Measurements from ENCODE around the gene SLC25A21. TPM values are rescaled to one million over a fixed set of nuclear protein-coding genes. Genes with fewer than 3 reads are reported as not detected.

Gene SLC25A21
- polyA plus RNA-seq, 2 of the 4 experiments (the other 2 are of a cell fraction): 0.68 to 1.4 TPM

DNA sequence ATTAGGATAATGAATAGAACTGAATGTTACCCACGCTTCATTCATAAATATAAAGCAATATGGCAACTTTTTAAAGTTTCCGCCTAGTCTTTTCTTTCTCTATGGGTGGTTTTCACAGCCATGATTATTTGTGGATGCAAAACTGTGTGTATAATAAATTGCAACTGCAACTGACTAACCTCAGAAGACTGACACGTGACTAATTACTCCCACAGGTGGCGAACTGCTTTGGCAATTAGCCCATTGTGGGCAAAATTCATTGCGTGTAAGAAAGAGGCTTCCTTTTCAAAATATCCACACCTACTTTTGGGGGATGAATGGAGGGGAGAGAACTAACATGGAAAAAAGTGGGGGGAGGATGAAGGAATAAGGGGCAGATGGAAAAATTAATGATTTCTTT is 79.0 kb downstream of the SLC25A21 start:
- FAIRE-seq (no peak), ATAC-seq (no peak), DNase-seq (ENCODE audit: low read depth in 1 of 2, low spot score in 1 of 2) (no peak)
- H3K9me3 ChIP-seq: no peaks in the 10 kb centered on the region
- CTCF ChIA-PET: interaction anchor here (1.8 kb wide), 1 partner anchor 25 kb away, joined by 4 read pairs; no protein-coding TSS in a partner anchor
- H3K4me3 ChIP-seq: no peak overlapping the region
- POLR2A ChIA-PET: no interaction called here
- TF ChIP-seq KDM5A (IDR thresholded peaks at IDR 0.05) (no peak), FOXS1 (CRISPR knock-in tag; IDR thresholded peaks at IDR 0.05) (no peak), SREBF2 (IDR thresholded peaks at IDR 0.05) (no peak), CTCF (IDR thresholded peaks at IDR 0.05) (no peak), EP300 (IDR thresholded peaks at IDR 0.05) (no peak), NPAS2 (CRISPR knock-in tag; IDR thresholded peaks at IDR 0.05; ENCODE audit: borderline replicate concordance) (no peak), HOXB5 (CRISPR knock-in tag; IDR thresholded peaks at IDR 0.05) (no peak), CEBPB (IDR thresholded peaks at IDR 0.05) (no peak), MAZ (IDR thresholded peaks at IDR 0.05; ENCODE audit: borderline replicate concordance, low read depth, low read length) (no peak), RCOR1 (IDR thresholded peaks at IDR 0.05; ENCODE audit: low read depth, low read length) (no peak), SMC3 (IDR thresholded peaks at IDR 0.05) (no peak), MAFK (IDR thresholded peaks at IDR 0.05; ENCODE audit: partially characterized antibody) (no peak), NFE2L2 (conservative IDR thresholded peaks at IDR 0.05; ENCODE audit: low read length) (no peak)
- TF ChIP-seq, protein P1, sequence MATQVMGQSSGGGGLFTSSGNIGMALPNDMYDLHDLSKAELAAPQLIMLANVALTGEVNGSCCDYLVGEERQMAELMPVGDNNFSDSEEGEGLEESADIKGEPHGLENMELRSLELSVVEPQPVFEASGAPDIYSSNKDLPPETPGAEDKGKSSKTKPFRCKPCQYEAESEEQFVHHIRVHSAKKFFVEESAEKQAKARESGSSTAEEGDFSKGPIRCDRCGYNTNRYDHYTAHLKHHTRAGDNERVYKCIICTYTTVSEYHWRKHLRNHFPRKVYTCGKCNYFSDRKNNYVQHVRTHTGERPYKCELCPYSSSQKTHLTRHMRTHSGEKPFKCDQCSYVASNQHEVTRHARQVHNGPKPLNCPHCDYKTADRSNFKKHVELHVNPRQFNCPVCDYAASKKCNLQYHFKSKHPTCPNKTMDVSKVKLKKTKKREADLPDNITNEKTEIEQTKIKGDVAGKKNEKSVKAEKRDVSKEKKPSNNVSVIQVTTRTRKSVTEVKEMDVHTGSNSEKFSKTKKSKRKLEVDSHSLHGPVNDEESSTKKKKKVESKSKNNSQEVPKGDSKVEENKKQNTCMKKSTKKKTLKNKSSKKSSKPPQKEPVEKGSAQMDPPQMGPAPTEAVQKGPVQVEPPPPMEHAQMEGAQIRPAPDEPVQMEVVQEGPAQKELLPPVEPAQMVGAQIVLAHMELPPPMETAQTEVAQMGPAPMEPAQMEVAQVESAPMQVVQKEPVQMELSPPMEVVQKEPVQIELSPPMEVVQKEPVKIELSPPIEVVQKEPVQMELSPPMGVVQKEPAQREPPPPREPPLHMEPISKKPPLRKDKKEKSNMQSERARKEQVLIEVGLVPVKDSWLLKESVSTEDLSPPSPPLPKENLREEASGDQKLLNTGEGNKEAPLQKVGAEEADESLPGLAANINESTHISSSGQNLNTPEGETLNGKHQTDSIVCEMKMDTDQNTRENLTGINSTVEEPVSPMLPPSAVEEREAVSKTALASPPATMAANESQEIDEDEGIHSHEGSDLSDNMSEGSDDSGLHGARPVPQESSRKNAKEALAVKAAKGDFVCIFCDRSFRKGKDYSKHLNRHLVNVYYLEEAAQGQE (IDR thresholded peaks at IDR 0.05): no peak
- H3K27ac ChIP-seq: no peak overlapping the region
- 72% methylated on average over 5 of the region's 5 CpGs for WGBS (ENCODE audit: missing lambda C conversion rate)
- H3K4me2 ChIP-seq: no peak overlapping the region
- H3K4me1 ChIP-seq: no peaks in the 10 kb centered on the region

GRCh38 chr14:37091651-37092050 is 80.8 kb downstream of the SLC25A21 start:
- H3K4me2 ChIP-seq: no peak overlapping the region
- no peaks in the 10 kb centered on the region for H3K9me3 ChIP-seq
- TF ChIP-seq FOXS1 (CRISPR knock-in tag; IDR thresholded peaks at IDR 0.05) (no peak), BHLHE40 (IDR thresholded peaks at IDR 0.05; ENCODE audit: low read depth, low read length) (no peak), POLR2A (IDR thresholded peaks at IDR 0.05; ENCODE audit: low read length) (no peak), MAZ (IDR thresholded peaks at IDR 0.05; ENCODE audit: borderline replicate concordance, low read depth, low read length) (no peak), MAFK (IDR thresholded peaks at IDR 0.05; ENCODE audit: partially characterized antibody) (no peak), HOXB13 (CRISPR knock-in tag; IDR thresholded peaks at IDR 0.05; ENCODE audit: low read depth) (no peak), RCOR1 (IDR thresholded peaks at IDR 0.05; ENCODE audit: low read depth, low read length) (no peak), HOXB5 (CRISPR knock-in tag; IDR thresholded peaks at IDR 0.05) (no peak)
- TF ChIP-seq, protein P1 (IDR thresholded peaks at IDR 0.05): no peak
- TF ChIP-seq, protein P2, sequence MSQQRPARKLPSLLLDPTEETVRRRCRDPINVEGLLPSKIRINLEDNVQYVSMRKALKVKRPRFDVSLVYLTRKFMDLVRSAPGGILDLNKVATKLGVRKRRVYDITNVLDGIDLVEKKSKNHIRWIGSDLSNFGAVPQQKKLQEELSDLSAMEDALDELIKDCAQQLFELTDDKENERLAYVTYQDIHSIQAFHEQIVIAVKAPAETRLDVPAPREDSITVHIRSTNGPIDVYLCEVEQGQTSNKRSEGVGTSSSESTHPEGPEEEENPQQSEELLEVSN (IDR thresholded peaks at IDR 0.05; ENCODE audit: borderline replicate concordance, low read depth): no peak
- 59% methylated on average over 3 of the region's 3 CpGs for WGBS (ENCODE audit: missing lambda C conversion rate)
- no peak overlapping the region for H3K27ac ChIP-seq
- ATAC-seq (no peak), FAIRE-seq (no peak), DNase-seq (ENCODE audit: low read depth in 1 of 2, low spot score in 1 of 2) (no peak)
- POLR2A ChIA-PET: no interaction called here
- no peak overlapping the region for H3K4me3 ChIP-seq
- CTCF ChIA-PET: interaction anchor here (0.8 to 1.2 kb wide), 3 partner anchors 10 to 150 kb away, joined by 3 read pairs; no protein-coding TSS in a partner anchor
- H3K4me1 ChIP-seq: no peaks in the 10 kb centered on the region
